ENCODE data around the gene CROCC2.

GRCh38 chr2:240951045-240951594 lies 45.0 kb downstream of the CROCC2 start:
- TF ChIP-seq CTCF (IDR thresholded peaks at IDR 0.05) = no peak
- TF ChIP-seq EP300 (IDR thresholded peaks at IDR 0.05) = no peak
- no peak for TF ChIP-seq POLR2AphosphoS5 (IDR thresholded peaks at IDR 0.05)

All from sigmoid colon (tissue), 4 donors.